Non-pigmented ciliary epithelial cell (primary cell): ENCODE results near the gene GSG1L.

Experiments
- DNase-seq: peaks from one replicate; pipeline ENCODE4 v3.0.0-alpha.2; 2010; ENCODE audit warnings: low read depth

The GSG1L gene

GRCh38 chr16:27819356-27819755 is 244.2 kb downstream of the GSG1L start:
- no peak for DNase-seq

GRCh38 chr16:27818246-27818645 is 245.3 kb downstream of the GSG1L start:
- no peak for DNase-seq

- no peak for DNase-seq
Observed at GRCh38 chr16:27817038-27817437, 246.5 kb downstream of the GSG1L start.

GRCh38 chr16:27816561-27816960 is 247.0 kb downstream of the GSG1L start:
- no peak for DNase-seq

GRCh38 chr16:27813591-27813990 is 249.9 kb downstream of the GSG1L start:
- DNase-seq: no peak

GRCh38 chr16:27811881-27812280 is 251.6 kb downstream of the GSG1L start:
- no peak for DNase-seq

- DNase-seq: no peak
Observed at GRCh38 chr16:27806986-27807385, 256.5 kb downstream of the GSG1L start.

- no peak for DNase-seq
Observed at GRCh38 chr16:27806388-27806787, 257.1 kb downstream of the GSG1L start.

- DNase-seq: no peak
Observed at GRCh38 chr16:27805828-27806351, 257.6 kb downstream of the GSG1L start.

- no peak for DNase-seq
Observed at GRCh38 chr16:27803775-27804549, 259.6 kb downstream of the GSG1L start.

- DNase-seq: no peak
Observed at GRCh38 chr16:27802664-27803439, 260.7 kb downstream of the GSG1L start.

GRCh38 chr16:27801289-27801945 is 262.1 kb downstream of the GSG1L start:
- no peak for DNase-seq

- DNase-seq: no peak
Observed at GRCh38 chr16:27800817-27801216, 262.7 kb downstream of the GSG1L start.

GRCh38 chr16:27799896-27800295 is 263.6 kb downstream of the GSG1L start:
- no peak for DNase-seq

- no peak for DNase-seq
Observed at GRCh38 chr16:27798241-27798640, 265.3 kb downstream of the GSG1L start.

- DNase-seq: no peak
Observed at GRCh38 chr16:27795992-27796614, 267.4 kb downstream of the GSG1L start.

- no peak for DNase-seq
Observed at GRCh38 chr16:27793249-27793622, 270.3 kb downstream of the GSG1L start.

GRCh38 chr16:27792486-27793248 is 270.8 kb downstream of the GSG1L start:
- DNase-seq: no peak

GRCh38 chr16:27791404-27791719 is 272.2 kb downstream of the GSG1L start:
- DNase-seq: no peak

GRCh38 chr16:27790546-27791403 is 272.7 kb downstream of the GSG1L start:
- DNase-seq: no peak
